PC-3 (cell line): ENCODE data around the gene CSF2.
"Not testable (repeated sequence)": the region's sequence is repeated elsewhere in the genome, so short reads cannot be mapped to it uniquely, and the experiment has no call there.

Experiments used
- CTCF ChIP-seq: fragments of 300-600 bp; sonication (generic); conservative IDR thresholded peaks from 2 replicates; pipeline ENCODE4 v1.5.1; 2017; ENCODE audit warnings: antibody characterized with exemption, low read depth, mild to moderate bottlenecking, low read length
- EZH2 ChIP-seq: fragments of 300-600 bp; sonication (generic); IDR thresholded peaks from one replicate; pipeline ENCODE4 v1.6.1; 2017; ENCODE audit warnings: antibody characterized with exemption, mild to moderate bottlenecking, low read length; ENCODE audit not compliant: unreplicated experiment

GRCh38 chr5:132116909-132117489, 43.4 kb downstream of the CSF2 start:
- TF ChIP-seq CTCF, EZH2: not testable (repeated sequence)
